PC-9 (cell line): Measurements from ENCODE around the gene ARFGEF3.

Source experiments
- CTCF ChIP-seq: fragments of 200-600 bp; sonication (generic); conservative IDR thresholded peaks from 2 replicates; pipeline ENCODE4 v1.6.1; 2017; ENCODE audit warnings: mixed run types, antibody characterized with exemption, mild to moderate bottlenecking, moderate library complexity
- EZH2 ChIP-seq: fragments of 200-600 bp; sonication (generic); IDR thresholded peaks from 2 replicates; pipeline ENCODE4 v1.8.0; 2017; ENCODE audit warnings: antibody characterized with exemption, low read depth

- no peak for TF ChIP-seq EZH2
- TF ChIP-seq CTCF = no peak
Measured at GRCh38 chr6:138215093-138215782, 53.5 kb downstream of the ARFGEF3 start.
